Left lung (tissue), 10 donors: ENCODE measurements around the gene ZBTB20. TPM values are rescaled to one million over a fixed set of nuclear protein-coding genes. Genes with fewer than 3 reads are reported as not detected.

Experiments
- ATAC-seq: fragments of 200-7000 bp; cut with Tn5 transposase; one replicate; pipeline ENCODE4 v1.9.1; 2020; ENCODE audit warnings: moderate library complexity
- DNase-seq, 4 donors: peaks; one replicate each; pipeline ENCODE4 v3.0.0-alpha.2; 2013 to 2020
- H3K27ac ChIP-seq, 2 donors: fragments of 200-600 bp; sonication (generic) in 1 of 2; one replicate each; pipeline versions ENCODE4 v1.5.0 to v1.8.0; 2020 to 2021
- H3K27me3 ChIP-seq, 2 donors: fragments of 200-600 bp; sonication (generic) in 1 of 2; one replicate each; pipeline versions ENCODE4 v1.5.0 to v1.8.0; 2020 to 2021
- H3K36me3 ChIP-seq, 2 donors: fragments of 200-600 bp; sonication (generic) in 1 of 2; one replicate each; pipeline versions ENCODE4 v1.5.0 to v1.8.0; 2020 to 2021
- H3K4me1 ChIP-seq, 2 donors: fragments of 200-600 bp; one replicate each; pipeline ENCODE4 v1.8.0; 2021
- H3K4me3 ChIP-seq, 2 donors: fragments of 200-600 bp; sonication (generic) in 1 of 2; one replicate each; pipeline versions ENCODE4 v1.5.0 to v1.8.0; 2020 to 2021; ENCODE audit warnings: mild to moderate bottlenecking in 1 of 2
- H3K9me3 ChIP-seq, 2 donors: fragments of 200-600 bp; sonication (generic) in 1 of 2; one replicate each; pipeline versions ENCODE4 v1.5.0 to v1.8.0; 2020 to 2021
- CTCF ChIP-seq, 2 donors: fragments of 200-600 bp; sonication (generic) in 1 of 2; IDR thresholded peaks; one replicate each; pipeline versions ENCODE4 v1.5.0 to v1.8.0; 2021; ENCODE audit warnings: antibody characterized with exemption in 2 of 2
- intact Hi-C, 2 donors: fragments of 100-400 bp; cut with DNase I; formaldehyde crosslinking; loops; one replicate each; pipeline versions ENCODE4 v1.11.2 to v1.14.2; 2022
- polyA plus RNA-seq, 6 donors: library from polyadenylated mRNA; unstranded; fragments of 120-200 nt; gene quantifications; one replicate each; pipeline ENCODE4 v1.2.1, GENCODE V29; 2013; ENCODE audit not compliant: insufficient read length in 6 of 6
- total RNA-seq, 2 donors: library from RNA; stranded (reverse); fragmentation: NEBNext Ultra II Directional; extraction: Animal tissue kit (Norgen Biotek cat#: 25700); gene quantifications; one replicate each; pipeline ENCODE4 v1.2.1, GENCODE V29; 2021
- donor health status: DM: no; HTN: yes; CAD: no.
- donor health status: DM: no; HTN: no; CAD: no.

The ZBTB20 gene
- total and polyA plus RNA-seq, 8 donors, result 1.1 to 63.5 (median 6.0) TPM

- Histone ChIP-seq H3K27ac (peak overlapping the region in 1 of 2 donors; percentile 51), H3K9me3 (no peaks in the 10 kb centered on the region), H3K4me3 (no peak overlapping the region), H3K4me1 (peaks cover 0 to 1% of the 10 kb centered on the region in 2 donors), H3K27me3 (no peaks in the 10 kb centered on the region), H3K36me3 (peaks cover 0 to 21% of the 10 kb centered on the region in 2 donors)
- ATAC-seq, result no peak
- TF ChIP-seq CTCF (IDR thresholded peaks at IDR 0.05), result no peak
- DNase-seq, result no peak
- intact Hi-C loops, result no loop called here
Observed at GRCh38 chr3:114379266-114379665, 767.8 kb downstream of the ZBTB20 start.

GRCh38 chr3:114378760-114379159, 768.3 kb downstream of the ZBTB20 start:
- H3K27ac ChIP-seq, result peak overlapping the region in 1 of 2 donors; percentile 5
- intact Hi-C loops, result no loop called here
- DNase-seq (no peak), ATAC-seq (no peak)
- TF ChIP-seq CTCF (IDR thresholded peaks at IDR 0.05), result no peak
- H3K4me1 ChIP-seq, result no peaks in the 10 kb centered on the region
- H3K4me3 ChIP-seq, result no peak overlapping the region
- no peaks in the 10 kb centered on the region for H3K27me3 ChIP-seq
- H3K9me3 ChIP-seq, result no peaks in the 10 kb centered on the region
- H3K36me3 ChIP-seq, result peaks cover 0 to 21% of the 10 kb centered on the region in 2 donors

GRCh38 chr3:114377426-114377825, 769.7 kb downstream of the ZBTB20 start:
- intact Hi-C loops, result no loop called here
- DNase-seq (no peak), ATAC-seq (no peak)
- H3K27me3 ChIP-seq, result no peaks in the 10 kb centered on the region
- H3K36me3 ChIP-seq, result peaks cover 0 to 21% of the 10 kb centered on the region in 2 donors
- no peak for TF ChIP-seq CTCF (IDR thresholded peaks at IDR 0.05)
- no peak overlapping the region for H3K27ac ChIP-seq
- no peaks in the 10 kb centered on the region for H3K9me3 ChIP-seq
- H3K4me3 ChIP-seq, result no peak overlapping the region
- H3K4me1 ChIP-seq, result no peaks in the 10 kb centered on the region

GRCh38 chr3:114376516-114377185, 770.4 kb downstream of the ZBTB20 start:
- ATAC-seq (no peak), DNase-seq (no peak)
- H3K27ac ChIP-seq, result no peak overlapping the region
- peaks cover 0 to 21% of the 10 kb centered on the region in 2 donors for H3K36me3 ChIP-seq
- no peak for TF ChIP-seq CTCF (IDR thresholded peaks at IDR 0.05)
- H3K4me3 ChIP-seq, result no peak overlapping the region
- no peaks in the 10 kb centered on the region for H3K4me1 ChIP-seq
- H3K9me3 ChIP-seq, result no peaks in the 10 kb centered on the region
- no peaks in the 10 kb centered on the region for H3K27me3 ChIP-seq
- intact Hi-C loops, result no loop called here

GRCh38 chr3:114375608-114376421, 771.3 kb downstream of the ZBTB20 start:
- H3K4me3 ChIP-seq, result no peak overlapping the region
- intact Hi-C loops, result no loop called here
- no peak for ATAC-seq
- peaks cover 0 to 21% of the 10 kb centered on the region in 2 donors for H3K36me3 ChIP-seq
- no peaks in the 10 kb centered on the region for H3K9me3 ChIP-seq
- no peaks in the 10 kb centered on the region for H3K4me1 ChIP-seq
- H3K27me3 ChIP-seq, result no peaks in the 10 kb centered on the region
- H3K27ac ChIP-seq, result no peak overlapping the region
- no peak for TF ChIP-seq CTCF (IDR thresholded peaks at IDR 0.05)
- no peak for DNase-seq
